ENCODE results near the gene HIPK2.

The HIPK2 gene

GRCh38 chr7:139693651-139694388 is 84.0 kb downstream of the HIPK2 start:
- no peak for DNase-seq (ENCODE audit: insufficient read length, low spot score)
- FAIRE-seq, result no peak
- TF ChIP-seq, protein P1, sequence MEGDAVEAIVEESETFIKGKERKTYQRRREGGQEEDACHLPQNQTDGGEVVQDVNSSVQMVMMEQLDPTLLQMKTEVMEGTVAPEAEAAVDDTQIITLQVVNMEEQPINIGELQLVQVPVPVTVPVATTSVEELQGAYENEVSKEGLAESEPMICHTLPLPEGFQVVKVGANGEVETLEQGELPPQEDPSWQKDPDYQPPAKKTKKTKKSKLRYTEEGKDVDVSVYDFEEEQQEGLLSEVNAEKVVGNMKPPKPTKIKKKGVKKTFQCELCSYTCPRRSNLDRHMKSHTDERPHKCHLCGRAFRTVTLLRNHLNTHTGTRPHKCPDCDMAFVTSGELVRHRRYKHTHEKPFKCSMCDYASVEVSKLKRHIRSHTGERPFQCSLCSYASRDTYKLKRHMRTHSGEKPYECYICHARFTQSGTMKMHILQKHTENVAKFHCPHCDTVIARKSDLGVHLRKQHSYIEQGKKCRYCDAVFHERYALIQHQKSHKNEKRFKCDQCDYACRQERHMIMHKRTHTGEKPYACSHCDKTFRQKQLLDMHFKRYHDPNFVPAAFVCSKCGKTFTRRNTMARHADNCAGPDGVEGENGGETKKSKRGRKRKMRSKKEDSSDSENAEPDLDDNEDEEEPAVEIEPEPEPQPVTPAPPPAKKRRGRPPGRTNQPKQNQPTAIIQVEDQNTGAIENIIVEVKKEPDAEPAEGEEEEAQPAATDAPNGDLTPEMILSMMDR (IDR thresholded peaks at IDR 0.05; ENCODE audit: insufficient read depth, missing control alignments), result no peak

GRCh38 chr7:139692723-139693122 is 85.1 kb downstream of the HIPK2 start:
- no peak for FAIRE-seq
- TF ChIP-seq, protein P1 (IDR thresholded peaks at IDR 0.05; ENCODE audit: insufficient read depth, missing control alignments), result no peak
- no peak for DNase-seq (ENCODE audit: insufficient read length, low spot score)

DNA sequence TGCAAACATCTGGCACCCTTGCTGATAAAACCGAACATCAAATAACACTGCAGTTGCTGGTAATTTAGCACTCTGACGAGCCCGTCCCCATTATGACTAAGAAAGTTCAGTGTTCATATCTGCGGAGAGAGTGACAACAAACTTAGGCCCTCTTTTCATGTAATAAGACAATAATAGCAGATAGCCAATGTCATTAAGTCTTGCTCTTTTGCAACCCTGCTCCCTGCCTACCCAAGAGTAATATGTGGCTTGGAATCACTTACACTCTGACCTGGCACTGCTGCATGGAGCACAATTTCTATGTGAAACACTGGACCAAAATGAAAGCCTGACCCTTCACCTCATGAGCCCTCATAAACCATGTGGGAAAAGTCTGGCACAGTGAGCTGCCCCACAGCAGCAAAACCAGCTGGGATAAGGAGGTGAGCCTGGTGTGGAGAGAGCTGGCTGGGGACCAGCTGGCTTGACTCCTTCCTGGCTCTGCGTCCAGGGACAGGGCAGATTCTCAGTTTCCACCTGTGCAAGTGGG is 86.5 kb downstream of the HIPK2 start:
- DNase-seq (ENCODE audit: insufficient read length, low spot score), result no peak
- FAIRE-seq, result no peak

GRCh38 chr7:139687980-139688632 is 89.7 kb downstream of the HIPK2 start:
- no peak for FAIRE-seq
- no peak for DNase-seq (ENCODE audit: insufficient read length, low spot score)
- TF ChIP-seq, protein P1 (IDR thresholded peaks at IDR 0.05; ENCODE audit: insufficient read depth, missing control alignments), result no peak

More for the DNA sequence above, 86.5 kb downstream of the HIPK2 start:
- TF ChIP-seq, protein P1 (IDR thresholded peaks at IDR 0.05; ENCODE audit: insufficient read depth, missing control alignments), result no peak

DNA sequence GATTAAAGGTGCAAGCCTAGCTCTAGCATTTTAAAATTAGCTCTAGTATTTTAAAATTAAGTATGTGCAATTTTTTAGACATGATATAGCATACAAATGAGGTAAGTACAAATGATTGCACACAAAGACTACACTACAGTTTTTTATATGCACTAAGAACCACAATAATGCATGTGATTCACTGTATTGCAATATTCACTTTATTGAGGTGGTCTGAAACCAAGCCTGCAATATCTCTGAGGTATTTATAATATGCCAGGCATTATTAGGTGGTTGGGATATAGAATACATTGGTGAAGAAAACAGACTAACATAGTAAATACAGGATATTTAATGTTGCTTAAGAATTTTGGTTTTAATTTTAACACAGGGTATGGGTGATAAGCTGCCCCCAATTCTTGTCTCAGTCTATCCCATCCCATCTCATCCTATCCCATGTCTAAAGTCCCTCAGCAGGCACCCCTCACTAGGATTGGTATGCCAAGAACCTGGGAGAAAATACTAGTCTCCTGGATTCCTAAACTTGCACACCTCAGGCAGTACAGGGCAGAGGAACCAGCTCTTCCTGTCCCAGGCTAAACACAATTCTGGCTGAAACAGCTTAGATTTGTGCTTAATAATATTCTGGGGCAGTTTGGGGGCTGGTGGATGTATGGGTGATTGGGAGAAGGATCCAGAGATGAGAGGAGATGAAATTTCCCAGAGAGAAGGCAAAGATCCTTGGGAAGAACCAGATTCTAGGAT is 90.4 kb downstream of the HIPK2 start:
- FAIRE-seq (no peak), DNase-seq (ENCODE audit: insufficient read length, low spot score) (no peak)
- TF ChIP-seq, protein P1 (IDR thresholded peaks at IDR 0.05; ENCODE audit: insufficient read depth, missing control alignments), result no peak

DNA sequence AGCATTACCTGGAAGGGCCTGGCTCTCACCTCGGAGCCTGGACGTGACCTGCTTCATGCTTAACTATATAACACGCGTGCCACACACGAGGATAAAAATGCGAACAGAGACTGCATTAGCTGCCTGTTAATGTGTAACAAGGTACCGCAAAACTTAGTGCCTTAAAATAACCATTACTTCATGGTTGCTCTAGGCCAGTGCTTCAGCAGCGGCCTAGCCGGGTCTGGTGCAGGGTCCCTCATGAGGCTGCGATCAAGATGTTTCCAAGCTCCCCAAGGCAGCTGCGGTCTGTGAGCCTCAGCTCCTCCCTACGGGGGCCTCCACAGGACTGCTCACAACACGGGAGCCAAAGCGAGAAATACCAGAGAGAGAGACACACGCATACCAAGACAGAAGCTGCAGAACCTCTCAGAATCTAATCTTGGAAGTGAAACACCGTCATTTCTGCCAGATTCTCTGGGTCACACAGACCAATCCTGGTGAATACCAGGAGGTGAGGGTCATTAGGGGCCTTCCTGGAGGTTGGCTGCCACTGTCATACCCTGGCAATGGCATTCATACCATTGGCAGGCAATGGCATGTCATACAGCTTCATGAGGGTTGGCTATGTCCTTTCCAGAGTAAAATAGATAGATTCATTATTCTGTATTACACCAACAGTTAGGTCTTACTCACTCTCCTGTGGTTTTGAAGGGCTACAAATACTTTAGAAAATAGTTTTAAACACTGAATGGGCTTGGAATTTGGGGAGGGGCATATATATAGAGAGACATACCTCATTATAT is 94.5 kb downstream of the HIPK2 start:
- FAIRE-seq, result no peak
- TF ChIP-seq, protein P1 (IDR thresholded peaks at IDR 0.05; ENCODE audit: insufficient read depth, missing control alignments), result no peak

More for the DNA sequence above, 94.5 kb downstream of the HIPK2 start:
- no peak for DNase-seq (ENCODE audit: insufficient read length, low spot score)

Measured in D721Med (cell line).